Peyer's patch (tissue), 4 donors: ENCODE results near the gene TRPC6. TPM values are rescaled to one million over a fixed set of nuclear protein-coding genes. Genes with fewer than 3 reads are reported as not detected.

ENCODE experiments used
- DNase-seq, 3 donors: peaks; one replicate each; pipeline ENCODE4 v3.0.0-alpha.2; 2017 to 2019
- H3K27ac ChIP-seq, 4 donors: fragments of 200-600 bp; sonication (generic); one replicate each; pipeline ENCODE4 v1.5.1; 2016 to 2019
- H3K27me3 ChIP-seq, 2 donors: fragments of 200-600 bp; sonication (generic); one replicate each; pipeline ENCODE4 v1.5.1; 2019
- H3K36me3 ChIP-seq, 3 donors: fragments of 200-600 bp; sonication (generic); one replicate each; pipeline ENCODE4 v1.5.1; 2016 to 2019
- H3K4me1 ChIP-seq, 4 donors: fragments of 200-600 bp; sonication (generic); one replicate each; pipeline ENCODE4 v1.5.1; 2016 to 2019
- H3K4me3 ChIP-seq, 4 donors: fragments of 200-600 bp; sonication (generic); 1 replicate in 3 of 4; 2 replicates in 1 of 4; pipeline ENCODE4 v1.5.1; 2016 to 2019; ENCODE audit warnings: mild to moderate bottlenecking in 1 of 4
- H3K9me3 ChIP-seq, 4 donors: fragments of 200-600 bp; sonication (generic); one replicate each; pipeline ENCODE4 v1.5.1; 2016 to 2019; ENCODE audit warnings: mild to moderate bottlenecking in 1 of 4
- POLR2A ChIP-seq, 2 donors: fragments of 450-650 bp; IDR thresholded peaks; one replicate each; pipeline ENCODE4 v1.5.1; 2017; ENCODE audit warnings: antibody characterized with exemption in 2 of 2, mild to moderate bottlenecking in 2 of 2, moderate library complexity in 2 of 2
- small RNA-seq, 2 donors: library from RNA; depleted of rRNA; stranded (forward); fragments of <200 nt; gene quantifications; one replicate each; pipeline ENCODE3, GENCODE V24; 2016
- total RNA-seq, 4 donors: library from RNA; depleted of rRNA; stranded (reverse); fragments of >200 nt; gene quantifications; one replicate each; pipeline ENCODE4 v1.1.0, GENCODE V29; 2016
- TF ChIP-seq, protein P1 (sequence below), 6 experiments: fragments of 450-650 bp in 4 of 6; fragments of 200-600 bp in 2 of 6; sonication (generic) in 1 of 6; IDR thresholded peaks; one replicate each; pipeline ENCODE4 v1.5.1; 2017 to 2019; ENCODE audit warnings: antibody characterized with exemption in 6 of 6, mild to moderate bottlenecking in 3 of 6, moderate library complexity in 1 of 6

TRPC6 gene
- total RNA-seq, 4 donors from 2014 or later, result 0.67 to 31.4 (median 1.4) TPM

GRCh38 chr11:101433151-101433550, 150.7 kb downstream of the TRPC6 start:
- H3K27ac ChIP-seq, result no peak overlapping the region
- DNase-seq, result no peak

DNA sequence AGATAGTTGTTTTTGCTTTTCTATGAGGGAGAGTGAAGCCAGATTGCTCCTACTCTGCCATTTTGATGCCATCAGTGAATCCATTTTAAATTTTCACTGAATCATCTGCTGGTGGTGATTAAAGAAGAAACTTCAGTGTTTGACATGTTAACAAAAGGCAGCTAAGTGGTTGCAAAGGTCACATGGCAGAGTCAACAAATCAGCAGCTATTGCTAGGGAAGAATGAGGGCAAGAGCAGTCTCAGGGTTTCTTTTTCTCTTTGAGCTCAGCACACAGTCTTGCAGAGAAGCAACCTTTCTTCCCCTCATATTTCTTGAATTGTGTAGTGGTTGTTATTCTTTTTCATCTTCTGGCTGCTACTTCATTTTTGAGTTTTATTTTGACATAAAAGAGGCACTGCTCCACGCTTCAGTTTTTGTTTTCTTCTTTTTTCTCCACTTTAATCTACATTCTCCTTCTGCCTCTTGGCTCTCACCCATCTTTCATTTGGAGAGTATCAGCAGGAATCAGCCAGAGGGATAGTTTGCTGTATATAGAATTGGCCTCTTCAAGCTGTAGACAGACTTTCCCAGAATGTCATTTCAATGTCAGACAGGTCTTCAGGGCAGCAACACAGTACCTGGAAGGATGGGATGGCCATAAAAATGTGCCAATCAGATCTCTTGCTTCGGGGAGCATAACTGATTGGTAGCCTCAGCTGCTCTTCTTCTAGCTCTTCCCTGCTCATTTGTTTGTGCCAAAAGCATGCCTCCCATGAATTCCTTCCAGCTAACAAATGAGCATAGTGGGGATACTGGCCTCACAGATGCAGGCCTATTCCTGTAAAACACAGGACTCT, 153.9 kb downstream of the TRPC6 start:
- DNase-seq, result no peak
- no peaks in the 10 kb centered on the region for H3K27me3 ChIP-seq
- H3K4me1 ChIP-seq, result peaks cover 0 to 8% (median 0%) of the 10 kb centered on the region in 4 donors
- no peak overlapping the region for H3K4me3 ChIP-seq
- H3K9me3 ChIP-seq, result no peaks in the 10 kb centered on the region
- H3K36me3 ChIP-seq, result no peaks in the 10 kb centered on the region
- TF ChIP-seq, protein P1, sequence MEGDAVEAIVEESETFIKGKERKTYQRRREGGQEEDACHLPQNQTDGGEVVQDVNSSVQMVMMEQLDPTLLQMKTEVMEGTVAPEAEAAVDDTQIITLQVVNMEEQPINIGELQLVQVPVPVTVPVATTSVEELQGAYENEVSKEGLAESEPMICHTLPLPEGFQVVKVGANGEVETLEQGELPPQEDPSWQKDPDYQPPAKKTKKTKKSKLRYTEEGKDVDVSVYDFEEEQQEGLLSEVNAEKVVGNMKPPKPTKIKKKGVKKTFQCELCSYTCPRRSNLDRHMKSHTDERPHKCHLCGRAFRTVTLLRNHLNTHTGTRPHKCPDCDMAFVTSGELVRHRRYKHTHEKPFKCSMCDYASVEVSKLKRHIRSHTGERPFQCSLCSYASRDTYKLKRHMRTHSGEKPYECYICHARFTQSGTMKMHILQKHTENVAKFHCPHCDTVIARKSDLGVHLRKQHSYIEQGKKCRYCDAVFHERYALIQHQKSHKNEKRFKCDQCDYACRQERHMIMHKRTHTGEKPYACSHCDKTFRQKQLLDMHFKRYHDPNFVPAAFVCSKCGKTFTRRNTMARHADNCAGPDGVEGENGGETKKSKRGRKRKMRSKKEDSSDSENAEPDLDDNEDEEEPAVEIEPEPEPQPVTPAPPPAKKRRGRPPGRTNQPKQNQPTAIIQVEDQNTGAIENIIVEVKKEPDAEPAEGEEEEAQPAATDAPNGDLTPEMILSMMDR (IDR thresholded peaks at IDR 0.05), result no peak
- no peak for TF ChIP-seq POLR2A (IDR thresholded peaks at IDR 0.05)
- no peak overlapping the region for H3K27ac ChIP-seq

More at GRCh38 chr11:101433151-101433550, 150.7 kb downstream of the TRPC6 start:
- TF ChIP-seq, protein P1 (IDR thresholded peaks at IDR 0.05), result no peak
- no peak for TF ChIP-seq POLR2A (IDR thresholded peaks at IDR 0.05)
- Histone ChIP-seq H3K9me3 (no peaks in the 10 kb centered on the region), H3K36me3 (no peaks in the 10 kb centered on the region), H3K4me1 (peaks cover 0 to 8% (median 0%) of the 10 kb centered on the region in 4 donors), H3K27me3 (no peaks in the 10 kb centered on the region), H3K4me3 (no peak overlapping the region)

GRCh38 chr11:101428918-101429317, 154.9 kb downstream of the TRPC6 start:
- no peak for DNase-seq
- Histone ChIP-seq H3K27me3 (no peaks in the 10 kb centered on the region), H3K9me3 (no peaks in the 10 kb centered on the region), H3K4me3 (no peak overlapping the region), H3K36me3 (no peaks in the 10 kb centered on the region), H3K4me1 (peaks cover 0 to 8% (median 0%) of the 10 kb centered on the region in 4 donors), H3K27ac (no peak overlapping the region)
- TF ChIP-seq, protein P1 (IDR thresholded peaks at IDR 0.05), result peak in 4 of 6 experiments; percentile 9 to 55 (median 42)
- no peak for TF ChIP-seq POLR2A (IDR thresholded peaks at IDR 0.05)

DNA sequence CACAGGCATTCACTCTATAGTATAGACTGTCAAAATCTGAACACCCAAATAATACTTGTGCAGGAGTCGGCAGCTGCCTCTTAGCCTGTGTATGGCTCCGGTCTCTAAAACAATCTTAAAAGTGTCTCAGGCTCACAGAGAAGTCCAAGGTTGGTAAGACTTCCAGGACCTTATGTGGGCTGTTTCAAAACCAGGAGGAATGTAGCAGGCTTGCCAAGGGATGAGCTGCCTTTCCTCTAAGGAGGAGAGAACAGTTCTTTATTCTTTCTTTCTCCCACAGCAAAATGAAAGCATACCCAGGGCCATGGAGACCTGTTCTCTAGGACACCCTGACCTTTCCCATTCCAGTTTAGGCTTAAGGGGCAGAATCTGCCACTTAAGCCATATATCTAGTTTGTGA, 176.5 kb downstream of the TRPC6 start:
- Histone ChIP-seq H3K4me3 (no peak overlapping the region), H3K27me3 (no peaks in the 10 kb centered on the region), H3K9me3 (no peaks in the 10 kb centered on the region), H3K4me1 (no peaks in the 10 kb centered on the region), H3K36me3 (no peaks in the 10 kb centered on the region), H3K27ac (peak overlapping the region in 1 of 4 donors; percentile 3)
- no peak for TF ChIP-seq POLR2A (IDR thresholded peaks at IDR 0.05)
- TF ChIP-seq, protein P1 (IDR thresholded peaks at IDR 0.05), result no peak
- no peak for DNase-seq

Small RNA genes within 50 kb of the gene (small RNA-seq; reads per million reads assigned to genes)
- 0 reads per million in 2 donors for gene MIR3920
